Activated T-cell treated with anti-CD3 and anti-CD28 coated beads, Interleukin-2, amount 50 U/mL, for 1 hour (primary cell): ENCODE measurements around the gene INPPL1.

Experiments used
- DNase-seq: peaks from one replicate; pipeline ENCODE4 v3.0.0-alpha.2; 2020

Gene INPPL1

DNA sequence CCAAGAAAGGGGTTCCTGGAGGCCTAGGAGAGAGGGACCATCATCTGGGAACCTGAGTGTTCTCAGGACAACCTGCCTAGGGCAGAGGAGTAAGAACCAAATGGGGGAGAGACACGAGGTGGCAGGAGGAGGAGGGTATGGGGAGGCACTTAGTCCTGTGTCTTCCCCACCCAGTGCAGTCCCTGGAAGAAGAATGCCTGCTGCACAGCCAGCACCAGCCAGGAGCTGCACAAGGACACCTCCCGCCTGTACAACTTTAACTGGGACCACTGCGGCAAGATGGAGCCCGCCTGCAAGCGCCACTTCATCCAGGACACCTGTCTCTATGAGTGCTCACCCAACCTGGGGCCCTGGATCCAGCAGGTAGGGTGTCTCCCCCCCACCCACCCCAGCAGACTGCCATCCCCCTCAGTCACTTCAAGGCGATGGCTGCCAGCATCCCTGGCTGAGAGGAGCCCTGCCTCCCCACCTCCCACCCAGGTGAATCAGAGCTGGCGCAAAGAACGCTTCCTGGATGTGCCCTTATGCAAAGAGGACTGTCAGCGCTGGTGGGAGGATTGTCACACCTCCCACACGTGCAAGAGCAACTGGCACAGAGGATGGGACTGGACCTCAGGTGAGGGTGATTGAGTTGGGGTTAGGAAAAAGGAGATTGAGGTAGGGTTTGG is 3.7 kb upstream of the INPPL1 start:
- DNase-seq, result no peak

DNA sequence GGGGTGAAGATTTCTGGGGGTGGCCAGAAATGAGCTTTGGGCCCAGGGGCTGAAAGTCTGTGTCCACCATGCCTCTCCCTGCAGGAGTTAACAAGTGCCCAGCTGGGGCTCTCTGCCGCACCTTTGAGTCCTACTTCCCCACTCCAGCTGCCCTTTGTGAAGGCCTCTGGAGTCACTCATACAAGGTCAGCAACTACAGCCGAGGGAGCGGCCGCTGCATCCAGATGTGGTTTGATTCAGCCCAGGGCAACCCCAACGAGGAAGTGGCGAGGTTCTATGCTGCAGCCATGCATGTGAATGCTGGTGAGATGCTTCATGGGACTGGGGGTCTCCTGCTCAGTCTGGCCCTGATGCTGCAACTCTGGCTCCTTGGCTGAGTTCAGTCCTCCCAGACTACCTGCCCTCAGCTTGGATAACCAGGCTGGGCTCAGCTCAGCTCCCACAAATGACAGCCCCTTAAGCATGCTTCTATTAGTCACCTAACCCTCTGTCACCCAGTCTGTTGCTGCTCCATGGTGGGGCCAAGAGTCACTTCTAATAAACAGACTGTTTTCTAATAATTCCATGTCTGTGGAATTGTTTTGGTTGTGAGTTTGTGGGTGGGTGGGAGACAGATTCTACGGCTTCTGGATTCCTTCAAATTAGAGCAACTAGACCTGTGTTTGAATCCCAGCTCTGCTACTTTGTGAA is 3.0 kb upstream of the INPPL1 start:
- DNase-seq, result no peak

DNA sequence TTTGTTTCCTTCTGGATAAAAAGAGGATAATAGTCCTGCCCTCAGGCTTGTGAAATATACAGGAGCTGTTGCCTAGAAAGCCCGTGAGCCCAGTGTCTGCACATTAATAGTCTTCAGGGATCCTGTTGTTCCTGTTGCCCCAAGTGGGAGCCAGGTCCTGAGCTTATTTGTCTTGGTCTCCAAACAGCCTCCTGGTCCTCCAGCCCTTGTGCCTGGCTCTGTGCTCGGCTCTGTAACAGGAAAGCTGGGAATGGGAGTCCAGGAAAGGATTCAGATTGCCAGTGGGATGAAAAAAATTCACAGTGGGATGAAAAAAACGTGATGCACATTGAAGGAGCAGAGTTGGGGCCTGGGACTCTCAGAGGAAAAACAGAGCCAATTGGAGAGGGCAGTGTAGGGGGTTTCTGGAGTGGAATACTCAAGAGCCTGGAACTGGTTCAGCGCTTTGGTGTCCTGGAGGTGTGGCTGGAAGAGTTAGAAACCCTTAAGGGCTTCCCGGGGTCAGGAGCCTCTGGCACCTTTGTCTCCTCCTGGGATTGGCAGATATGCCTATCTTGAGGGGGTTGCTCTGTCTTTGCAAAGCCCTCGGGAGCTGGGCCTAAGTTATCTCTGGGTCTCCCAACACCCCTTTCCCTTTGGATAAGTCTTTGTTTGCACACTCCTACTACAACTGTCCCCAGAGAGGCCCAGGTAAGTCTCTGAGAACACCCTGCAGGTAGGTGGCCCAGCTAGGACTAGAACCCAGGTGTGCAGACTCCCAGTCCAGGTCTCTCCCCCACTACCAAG is 2.3 kb upstream of the INPPL1 start:
- DNase-seq, result no peak

DNA sequence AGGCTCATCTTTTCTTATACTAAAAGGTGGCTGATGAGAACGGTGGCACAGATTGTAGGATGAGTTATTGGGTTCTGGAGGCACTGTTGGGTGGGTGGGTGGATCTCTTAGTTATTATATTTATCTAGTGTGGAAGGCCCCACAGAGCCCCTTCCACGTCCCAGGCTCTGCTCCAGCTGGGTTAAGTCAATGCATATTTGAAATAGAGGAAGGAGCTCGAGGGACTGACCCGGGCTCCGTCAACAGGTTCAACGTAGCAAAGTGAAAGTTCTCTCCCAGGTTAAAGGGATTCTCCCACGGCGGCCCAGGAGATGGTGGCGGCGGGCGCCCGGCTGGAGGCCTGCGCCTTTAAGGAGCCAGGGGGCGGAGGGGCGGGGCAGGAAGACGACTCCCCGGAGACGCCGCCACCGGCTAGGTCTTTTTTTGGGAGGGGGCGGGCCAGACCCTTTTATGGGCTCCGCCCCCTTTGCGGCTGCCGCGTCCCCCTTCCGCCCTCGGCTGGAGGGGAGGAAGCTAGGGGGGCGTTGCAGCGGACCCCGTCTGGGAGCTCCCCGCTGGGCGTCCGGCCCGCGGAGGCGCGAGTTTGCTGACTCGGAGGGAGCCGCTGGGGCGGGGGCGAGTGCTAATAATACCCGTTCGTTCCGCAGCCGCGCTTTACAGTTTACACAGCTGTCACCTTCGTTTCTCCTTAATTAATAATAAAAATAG is 1.5 kb upstream of the INPPL1 start:
- DNase-seq, result peak; percentile 94

DNA sequence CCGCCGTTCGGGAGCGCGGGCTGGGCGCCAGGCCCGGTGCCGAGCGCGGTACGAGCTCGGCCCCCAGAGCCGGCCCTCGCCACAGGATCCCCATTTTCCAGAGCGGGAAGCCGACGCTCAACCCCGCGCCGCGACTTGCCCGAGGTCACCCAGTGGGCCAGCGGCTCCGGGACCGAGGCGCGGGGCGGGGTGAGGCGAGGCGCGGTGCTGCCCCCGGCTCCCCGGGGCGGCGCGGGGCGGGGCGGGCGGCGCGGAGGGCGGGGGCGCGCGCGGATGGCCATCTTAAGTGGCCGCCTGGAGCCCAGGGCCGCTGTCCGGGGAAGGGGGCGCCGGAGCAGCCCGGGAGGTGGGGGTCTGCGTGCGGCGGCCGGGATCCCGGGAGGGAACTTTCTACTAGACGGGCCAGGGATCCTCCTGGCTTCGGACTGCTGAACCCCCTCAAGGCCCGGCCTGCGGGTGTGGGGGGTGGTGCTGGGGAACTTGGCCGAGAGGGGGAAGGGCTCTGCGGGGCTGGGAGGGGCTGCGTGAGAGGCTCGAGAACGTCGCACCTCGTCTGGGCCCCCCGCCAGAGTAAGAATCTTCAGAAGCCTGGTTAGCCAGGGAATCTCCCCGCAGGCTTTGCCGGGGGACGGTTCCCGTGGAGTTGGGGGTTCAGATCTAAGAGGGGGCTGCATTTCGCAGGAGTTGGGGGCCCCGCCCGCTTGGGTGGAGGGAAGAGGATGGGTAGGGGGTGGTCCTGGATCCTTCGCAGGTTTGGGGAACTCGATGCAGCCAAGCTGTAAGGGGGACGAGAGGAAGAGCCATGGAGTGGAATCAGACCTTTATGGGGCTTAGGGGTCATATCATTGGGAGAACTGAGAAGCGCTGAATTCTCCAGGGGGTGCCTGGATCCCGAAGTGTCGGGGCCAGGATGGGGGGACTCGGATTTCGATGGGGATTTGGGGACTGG is 678 bp upstream of the INPPL1 start:
- DNase-seq, result peak; percentile 70

DNA sequence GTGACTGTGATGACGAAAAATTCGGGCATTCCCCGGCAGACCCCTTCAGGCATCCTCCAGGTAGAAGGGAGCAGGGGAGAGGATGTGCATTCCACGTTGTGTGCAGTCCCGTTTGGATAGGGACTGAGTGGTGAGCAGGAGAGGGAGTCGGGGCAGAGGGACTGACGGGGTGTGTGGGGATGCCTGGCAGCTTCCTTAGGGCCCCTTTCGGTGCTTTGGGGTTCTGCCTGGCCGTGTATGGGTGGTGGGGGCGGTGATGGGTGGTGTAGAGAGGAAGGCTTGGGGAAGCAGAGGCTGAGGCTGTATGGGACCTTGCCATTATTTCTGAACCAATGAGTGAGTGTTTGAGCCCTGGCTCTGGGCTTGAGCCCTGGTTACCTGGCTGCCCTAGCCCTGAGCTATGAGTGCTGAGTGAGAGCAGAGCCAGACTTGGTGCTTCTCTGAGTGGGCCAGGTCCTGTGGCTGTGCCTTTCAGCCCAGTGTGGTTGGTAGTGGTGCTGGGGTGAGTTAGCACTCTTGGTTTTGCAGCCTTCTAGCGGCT is 914 bp downstream of the INPPL1 start:
- DNase-seq, result peak; percentile 42

DNA sequence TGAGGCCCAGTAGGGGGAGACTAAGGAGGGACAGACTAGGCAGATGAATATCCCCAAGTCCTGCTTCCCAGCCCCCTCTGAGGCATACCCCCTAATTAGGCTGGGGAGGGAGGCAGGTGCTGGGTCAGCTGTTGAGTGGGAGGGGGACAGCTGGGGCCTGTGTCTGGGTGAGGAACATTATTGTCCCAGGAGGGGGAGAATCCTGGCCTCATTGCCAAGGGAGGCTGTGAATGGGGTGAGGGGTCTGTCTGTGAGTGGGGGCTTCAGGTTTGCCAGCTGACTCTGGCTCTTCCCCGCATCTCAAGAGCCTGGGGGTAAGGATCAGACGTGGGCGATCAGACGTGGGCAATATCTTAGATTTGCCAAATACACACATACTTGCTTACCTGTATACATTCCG is 2.1 kb downstream of the INPPL1 start:
- no peak for DNase-seq

DNA sequence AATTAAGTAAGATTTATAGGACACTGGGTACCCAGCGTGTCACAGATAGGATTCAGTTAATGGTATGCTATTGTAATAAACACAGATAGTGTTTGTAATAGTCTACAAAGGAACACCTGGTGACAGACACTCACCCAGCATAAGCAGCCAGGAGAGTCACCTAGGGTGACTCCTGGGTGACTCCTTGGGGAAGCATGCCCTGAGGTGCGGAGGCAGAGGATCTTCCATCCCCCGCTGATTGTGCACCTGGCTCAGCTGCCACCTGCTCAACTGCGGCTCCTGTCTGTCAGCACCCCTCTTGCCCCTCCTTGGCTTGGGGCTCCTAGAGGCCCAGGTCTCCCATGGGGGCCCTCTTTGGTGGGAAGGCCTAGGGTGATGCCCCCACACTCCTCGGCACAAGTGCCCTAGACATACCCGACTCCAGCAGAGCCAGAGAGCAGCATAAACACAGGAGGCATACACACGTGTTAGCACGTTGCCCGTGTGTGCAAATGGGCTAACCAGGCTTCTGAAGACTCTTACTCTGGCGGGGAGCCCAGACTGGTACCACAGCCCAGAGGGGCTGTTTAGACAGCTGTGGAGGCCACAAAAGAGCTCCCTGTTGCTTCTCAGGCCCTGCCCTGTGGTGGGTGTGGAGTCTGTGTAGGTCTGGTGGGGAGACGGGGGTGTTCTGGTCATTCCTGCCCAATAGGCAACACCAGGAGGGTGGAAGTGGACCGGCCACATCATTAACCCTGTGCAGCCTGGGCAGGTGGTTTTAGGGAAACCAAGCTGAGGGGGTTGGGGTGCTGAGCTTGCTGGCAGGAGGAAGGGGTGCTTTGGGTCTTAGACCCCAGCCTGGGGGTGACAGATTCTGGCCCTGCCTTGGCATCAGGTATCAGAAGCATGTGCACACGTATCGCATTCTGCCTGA is 3.0 kb downstream of the INPPL1 start:
- DNase-seq, result no peak

DNA sequence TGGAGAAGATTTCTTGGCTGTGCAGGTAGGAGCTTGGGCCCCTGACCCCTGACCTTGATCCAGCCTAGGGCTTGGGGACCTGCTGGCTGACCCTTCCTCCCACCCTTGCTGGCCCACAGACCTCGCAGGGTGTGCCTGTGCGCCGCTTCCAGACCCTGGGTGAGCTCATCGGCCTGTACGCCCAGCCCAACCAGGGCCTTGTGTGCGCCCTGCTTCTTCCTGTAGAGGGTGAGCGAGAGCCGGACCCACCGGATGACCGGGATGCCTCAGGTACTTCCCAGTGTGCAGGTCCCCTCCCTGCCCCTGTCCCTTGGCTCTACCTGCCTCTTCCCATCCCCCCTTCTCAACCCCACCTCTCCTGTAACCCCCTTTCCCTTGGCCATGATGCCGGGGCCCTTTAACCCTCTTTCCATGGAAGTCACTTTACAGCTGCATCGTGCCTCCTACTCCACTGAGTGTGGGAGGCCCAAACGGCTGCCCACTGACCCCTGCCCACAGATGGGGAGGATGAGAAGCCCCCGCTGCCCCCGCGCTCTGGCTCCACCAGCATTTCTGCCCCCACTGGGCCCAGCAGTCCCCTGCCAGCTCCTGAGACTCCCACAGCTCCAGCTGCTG is 3.8 kb downstream of the INPPL1 start:
- no peak for DNase-seq

DNA sequence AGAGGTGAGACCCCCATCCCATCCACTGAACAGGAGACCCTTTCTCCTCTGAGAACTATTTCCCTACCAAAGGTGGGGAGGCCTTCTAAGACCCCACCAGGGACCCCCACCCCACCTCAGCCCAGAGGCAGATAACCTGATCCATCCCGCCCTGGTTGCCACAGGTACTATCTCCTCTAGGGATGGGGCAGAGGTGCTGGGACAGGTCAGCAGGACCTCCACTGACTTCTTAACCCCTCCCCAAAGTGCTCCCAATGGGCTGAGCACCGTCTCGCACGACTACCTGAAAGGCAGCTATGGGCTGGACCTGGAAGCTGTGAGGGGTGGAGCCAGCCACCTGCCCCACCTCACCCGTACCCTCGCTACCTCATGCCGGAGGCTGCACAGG is 4.3 kb downstream of the INPPL1 start:
- DNase-seq, result no peak

DNA sequence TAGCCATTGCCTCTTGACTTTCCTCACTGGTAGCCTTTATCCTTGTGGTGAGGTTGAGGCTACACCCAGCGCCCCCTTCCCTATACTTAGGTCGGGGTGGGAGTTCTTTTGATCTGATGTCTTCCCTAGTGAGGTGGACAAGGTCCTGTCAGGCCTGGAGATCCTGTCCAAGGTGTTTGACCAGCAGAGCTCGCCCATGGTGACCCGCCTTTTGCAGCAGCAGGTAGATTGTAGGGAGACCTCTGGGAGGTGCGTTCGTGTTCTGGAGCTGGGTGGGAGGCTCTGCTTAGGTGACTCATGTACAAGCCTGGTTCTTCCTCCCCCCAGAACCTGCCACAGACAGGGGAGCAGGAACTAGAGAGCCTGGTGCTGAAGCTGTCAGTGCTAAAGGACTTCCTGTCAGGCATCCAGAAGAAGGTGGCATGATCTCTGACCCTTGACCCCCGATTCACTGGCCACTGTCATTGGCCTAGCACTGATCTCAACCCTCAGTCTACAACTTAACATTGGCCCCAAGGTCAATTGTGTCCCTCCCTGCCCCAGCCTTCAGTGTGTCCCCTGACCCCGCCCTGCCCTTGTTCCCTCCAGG is 4.9 kb downstream of the INPPL1 start:
- no peak for DNase-seq

DNA sequence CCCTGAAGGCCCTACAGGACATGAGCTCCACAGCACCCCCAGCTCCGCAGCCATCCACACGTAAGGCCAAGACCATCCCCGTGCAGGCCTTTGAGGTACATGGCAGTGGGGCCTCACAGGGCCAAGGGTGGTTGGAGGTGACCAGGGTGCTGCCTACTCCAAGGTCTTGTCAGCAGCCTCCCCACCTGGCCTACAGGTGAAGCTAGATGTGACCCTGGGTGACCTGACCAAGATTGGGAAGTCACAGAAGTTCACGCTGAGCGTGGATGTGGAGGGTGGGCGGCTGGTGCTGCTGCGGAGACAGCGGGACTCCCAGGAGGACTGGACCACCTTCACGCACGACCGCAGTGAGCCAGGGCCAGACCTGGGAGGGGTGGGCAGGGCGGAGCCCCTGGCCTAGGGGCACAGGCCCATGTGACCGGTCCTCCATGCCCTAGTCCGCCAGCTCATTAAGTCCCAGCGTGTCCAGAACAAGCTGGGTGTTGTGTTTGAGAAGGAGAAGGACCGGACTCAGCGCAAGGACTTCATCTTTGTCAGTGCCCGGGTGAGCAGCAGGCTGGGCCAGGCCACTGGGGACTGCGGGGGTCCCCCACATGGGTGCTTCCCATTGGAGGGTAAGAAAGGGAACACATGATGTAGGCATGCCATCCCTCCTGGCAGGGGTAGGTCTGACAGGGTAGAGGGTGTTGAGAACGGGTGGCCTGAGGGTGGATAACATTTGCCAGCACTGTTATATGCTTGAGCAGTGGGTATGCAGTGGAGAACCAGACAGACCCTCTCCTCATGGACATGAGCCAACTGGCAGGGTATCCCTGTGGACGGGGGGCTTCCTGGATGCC is 5.6 kb downstream of the INPPL1 start:
- DNase-seq, result no peak

DNA sequence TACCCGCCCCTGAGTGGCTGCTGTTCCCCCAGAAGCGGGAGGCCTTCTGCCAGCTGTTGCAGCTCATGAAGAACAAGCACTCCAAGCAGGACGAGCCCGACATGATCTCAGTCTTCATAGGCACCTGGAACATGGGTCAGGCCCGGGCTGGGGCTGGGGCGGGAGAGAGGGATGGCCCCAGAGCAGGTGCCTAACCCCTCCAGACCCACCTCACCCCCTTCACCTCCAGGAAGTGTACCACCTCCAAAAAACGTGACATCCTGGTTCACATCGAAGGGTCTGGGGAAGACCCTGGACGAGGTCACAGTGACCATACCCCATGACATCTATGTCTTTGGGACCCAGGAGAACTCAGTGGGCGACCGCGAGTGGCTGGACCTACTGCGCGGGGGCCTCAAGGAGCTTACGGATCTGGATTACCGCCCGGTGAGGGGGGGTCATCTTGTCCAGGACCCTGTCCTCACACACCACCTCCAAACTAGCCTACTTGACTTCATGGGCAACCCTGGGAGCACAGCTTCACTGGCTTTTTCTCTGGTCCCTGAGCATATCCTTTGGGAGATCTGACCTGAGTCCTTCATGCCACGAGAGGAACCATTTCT is 6.3 kb downstream of the INPPL1 start:
- DNase-seq, result no peak

DNA sequence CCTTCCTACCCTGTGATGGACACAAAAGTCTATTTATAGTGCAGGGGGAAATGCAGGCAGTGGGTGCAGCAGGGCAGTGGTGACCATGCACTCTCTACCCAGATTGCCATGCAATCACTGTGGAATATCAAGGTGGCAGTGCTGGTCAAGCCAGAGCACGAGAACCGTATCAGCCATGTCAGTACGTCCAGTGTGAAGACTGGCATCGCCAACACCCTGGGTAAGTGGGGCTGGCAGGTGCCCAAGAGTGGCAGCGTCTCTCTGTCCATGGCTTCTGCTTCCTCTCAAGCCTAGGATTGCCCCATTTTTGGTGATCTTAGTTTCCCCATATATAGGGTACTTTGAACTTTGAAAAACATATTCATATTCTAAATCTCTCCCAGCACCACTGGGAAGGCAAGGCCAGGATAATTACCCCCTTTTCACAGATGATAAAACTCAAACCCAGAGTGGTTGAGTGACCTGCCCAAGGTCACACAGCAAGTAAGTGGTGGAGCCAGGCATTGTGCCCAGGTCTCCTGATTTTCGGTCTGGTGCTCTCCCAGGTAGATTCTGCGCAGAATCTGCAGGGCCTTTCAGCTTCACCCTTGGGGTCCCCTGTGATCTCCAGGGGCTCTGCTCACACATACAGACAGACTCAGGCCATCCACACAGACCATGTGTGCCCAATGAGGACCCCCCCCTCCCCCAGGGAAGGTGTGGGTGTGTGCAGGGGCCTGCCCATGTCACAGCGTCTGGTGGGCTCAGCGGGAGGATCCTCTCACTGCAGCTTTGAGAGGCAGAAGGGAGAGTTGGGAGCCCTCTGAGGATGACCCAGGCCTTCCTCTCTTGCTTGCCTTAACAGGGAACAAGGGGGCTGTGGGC is 7.1 kb downstream of the INPPL1 start:
- no peak for DNase-seq

DNA sequence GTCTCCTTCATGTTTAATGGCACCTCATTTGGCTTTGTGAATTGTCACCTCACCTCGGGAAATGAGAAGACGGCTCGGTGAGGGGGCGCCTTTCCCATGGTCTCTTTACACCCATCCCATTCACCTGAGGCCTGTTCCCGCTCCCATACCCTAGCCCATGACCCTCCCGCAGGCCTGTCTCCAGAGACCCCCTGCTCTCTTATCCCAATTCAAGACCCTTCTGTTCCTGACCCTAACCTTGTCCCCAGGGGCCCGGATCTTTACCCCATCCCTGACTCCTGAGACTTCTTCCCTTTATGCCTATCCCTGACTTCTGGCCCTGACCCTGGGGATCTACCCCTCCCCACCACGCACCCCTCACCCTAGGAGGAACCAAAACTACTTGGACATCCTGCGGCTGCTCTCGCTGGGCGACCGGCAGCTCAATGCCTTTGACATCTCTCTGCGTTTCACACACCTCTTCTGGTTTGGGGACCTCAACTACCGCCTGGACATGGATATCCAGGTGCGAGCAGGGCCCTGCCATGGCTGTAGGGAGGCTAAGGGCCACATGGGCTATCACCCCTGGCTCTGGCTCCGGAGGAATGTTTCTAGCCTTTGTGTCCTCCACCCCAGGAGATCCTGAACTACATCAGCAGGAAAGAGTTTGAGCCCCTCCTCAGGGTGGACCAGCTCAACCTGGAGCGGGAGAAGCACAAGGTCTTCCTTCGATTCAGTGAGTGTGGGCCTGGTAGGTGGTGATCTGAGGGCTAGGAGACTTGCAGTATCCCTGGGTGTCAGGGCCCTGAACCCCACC is 7.9 kb downstream of the INPPL1 start:
- no peak for DNase-seq

DNA sequence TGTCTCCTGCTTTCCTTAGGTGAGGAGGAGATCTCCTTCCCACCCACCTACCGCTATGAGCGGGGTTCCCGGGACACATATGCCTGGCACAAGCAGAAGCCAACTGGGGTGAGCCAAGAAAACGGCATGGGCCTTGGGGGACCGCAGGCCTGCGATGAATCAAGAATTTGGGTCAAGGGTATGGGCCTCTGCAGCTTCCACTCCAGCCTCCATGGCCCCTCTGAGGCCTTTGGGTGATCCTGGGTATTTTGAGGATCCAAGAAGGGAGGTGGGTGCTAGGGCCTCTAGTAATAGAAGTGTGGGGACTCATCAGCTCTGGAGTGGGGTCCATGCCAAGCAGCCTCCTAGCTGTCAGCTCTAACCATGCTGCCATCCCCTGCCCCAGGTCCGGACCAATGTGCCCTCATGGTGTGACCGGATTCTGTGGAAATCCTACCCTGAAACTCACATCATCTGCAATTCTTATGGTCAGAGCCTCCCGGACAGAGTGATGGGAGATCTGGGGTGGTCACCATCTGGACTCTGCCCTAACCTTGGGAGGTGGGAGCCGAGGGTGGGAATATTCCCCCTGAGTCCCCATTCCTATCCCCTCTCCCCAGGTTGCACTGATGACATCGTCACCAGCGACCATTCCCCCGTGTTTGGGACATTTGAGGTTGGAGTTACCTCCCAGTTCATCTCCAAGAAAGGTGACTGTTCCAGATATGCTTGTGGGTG is 8.6 kb downstream of the INPPL1 start:
- DNase-seq, result no peak
